Astrocyte of the hippocampus (primary cell): ENCODE data around the gene RARA.

Source experiments
- DNase-seq: peaks from one replicate; pipeline ENCODE4 v3.0.0; 2011; ENCODE audit warnings: low read depth, low spot score

RARA gene

DNA sequence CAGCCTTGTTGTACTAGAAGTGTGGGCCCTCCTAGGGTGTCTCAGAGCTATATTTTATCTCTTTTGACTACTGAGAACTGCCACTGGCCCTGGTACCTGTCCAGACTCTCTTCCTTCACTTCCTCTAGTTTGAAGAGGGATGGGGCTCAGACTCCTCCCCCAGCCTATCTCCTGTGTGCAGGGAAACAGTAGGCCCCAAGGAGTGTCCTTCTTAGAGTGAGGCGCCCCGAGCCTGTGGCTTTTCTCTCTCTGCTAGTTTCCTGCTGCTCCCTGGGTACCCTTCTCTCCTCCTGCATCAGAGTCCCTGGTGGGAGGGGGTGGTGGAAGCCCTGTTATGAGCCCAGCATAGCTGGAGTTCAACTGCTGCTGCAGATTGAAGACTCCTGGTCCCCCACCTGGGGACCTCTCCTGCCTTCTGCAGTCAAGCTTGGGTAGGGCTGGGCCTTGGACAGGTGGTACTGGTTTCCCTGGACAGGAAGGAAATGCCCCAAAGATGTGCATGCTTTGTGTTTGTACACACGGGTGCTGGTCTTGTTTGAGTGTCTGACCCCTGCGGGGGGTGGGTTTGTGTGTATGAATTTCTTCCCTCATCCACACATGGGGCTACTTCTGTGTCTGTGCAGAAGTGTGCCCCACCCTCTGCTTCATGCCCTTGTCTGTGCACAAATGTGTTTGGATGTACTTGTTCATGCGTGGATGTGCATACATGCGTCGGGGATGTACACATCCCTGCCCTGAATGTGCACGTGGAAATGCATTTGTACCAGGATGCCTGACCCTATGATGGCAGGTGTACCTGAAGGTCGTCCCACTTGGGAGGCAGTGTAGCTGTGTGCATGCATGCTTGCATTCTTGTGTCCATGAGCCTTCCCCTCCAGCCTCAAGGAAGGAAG lies 6.9 kb downstream of the RARA start:
- no peak for DNase-seq

DNA sequence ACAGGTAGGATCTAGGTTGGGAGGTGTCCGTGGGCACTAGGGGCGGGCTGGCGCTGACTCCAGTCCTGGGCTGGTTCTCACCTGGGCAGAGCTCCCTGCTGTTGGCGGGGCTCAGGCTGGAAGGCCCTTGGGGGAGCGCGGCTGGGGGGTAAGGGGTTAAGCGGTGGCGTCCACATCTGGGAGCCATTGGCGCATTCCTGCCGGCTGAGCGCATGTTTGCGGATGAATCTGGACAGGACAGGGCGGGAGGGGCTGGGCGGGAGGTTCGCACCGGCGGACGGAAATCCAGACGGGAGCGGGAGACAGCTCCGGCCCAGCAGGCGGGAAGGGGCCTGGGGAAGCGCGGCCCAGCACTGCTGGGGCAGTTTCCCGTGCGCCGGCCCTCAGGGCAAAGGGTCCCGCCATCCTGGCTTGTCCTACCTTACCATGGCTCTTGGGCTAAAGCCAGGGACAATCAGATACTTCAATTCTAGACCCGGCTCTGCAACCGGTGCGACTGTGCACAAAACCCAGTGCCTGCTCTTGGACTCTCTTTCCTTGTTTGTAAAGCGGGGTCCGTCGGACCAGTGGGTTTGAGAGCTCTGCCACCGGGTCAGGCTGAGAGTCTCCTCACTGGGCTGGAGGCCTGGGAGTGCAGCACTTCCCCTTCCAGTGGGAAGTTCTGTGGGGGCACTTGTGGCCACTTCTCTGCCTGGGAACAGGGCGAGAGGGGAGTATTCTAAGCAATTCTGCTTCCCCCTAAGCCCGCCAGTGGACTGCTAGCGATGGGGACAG lies 7.8 kb downstream of the RARA start:
- DNase-seq: peak; percentile 85

DNA sequence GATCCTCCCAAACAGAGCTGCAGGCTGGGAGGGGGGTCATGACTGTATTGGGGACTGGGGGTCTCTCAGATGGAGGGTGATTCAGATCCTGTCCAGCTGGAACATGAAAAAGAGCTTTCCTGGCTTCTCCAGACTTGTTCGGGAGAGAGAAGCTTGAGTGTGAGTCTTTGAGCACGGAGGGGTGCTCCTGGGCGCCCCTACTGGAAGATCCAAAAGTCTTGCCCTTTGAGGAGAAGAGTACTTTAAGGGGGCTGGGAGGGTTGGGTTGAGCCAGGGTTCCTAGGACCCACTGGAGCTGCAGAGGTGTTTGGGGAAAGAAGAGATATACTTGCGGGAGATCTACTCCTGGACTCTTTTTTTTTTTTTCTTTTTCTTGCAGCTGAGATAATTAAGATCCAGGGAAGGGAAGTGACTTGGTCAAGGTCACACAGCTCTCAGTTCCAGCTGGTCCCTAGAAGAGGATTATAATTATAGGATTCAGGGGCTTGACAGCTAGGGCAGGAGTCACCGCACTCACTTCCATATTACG lies 8.4 kb downstream of the RARA start:
- DNase-seq: peak; percentile 75

DNA sequence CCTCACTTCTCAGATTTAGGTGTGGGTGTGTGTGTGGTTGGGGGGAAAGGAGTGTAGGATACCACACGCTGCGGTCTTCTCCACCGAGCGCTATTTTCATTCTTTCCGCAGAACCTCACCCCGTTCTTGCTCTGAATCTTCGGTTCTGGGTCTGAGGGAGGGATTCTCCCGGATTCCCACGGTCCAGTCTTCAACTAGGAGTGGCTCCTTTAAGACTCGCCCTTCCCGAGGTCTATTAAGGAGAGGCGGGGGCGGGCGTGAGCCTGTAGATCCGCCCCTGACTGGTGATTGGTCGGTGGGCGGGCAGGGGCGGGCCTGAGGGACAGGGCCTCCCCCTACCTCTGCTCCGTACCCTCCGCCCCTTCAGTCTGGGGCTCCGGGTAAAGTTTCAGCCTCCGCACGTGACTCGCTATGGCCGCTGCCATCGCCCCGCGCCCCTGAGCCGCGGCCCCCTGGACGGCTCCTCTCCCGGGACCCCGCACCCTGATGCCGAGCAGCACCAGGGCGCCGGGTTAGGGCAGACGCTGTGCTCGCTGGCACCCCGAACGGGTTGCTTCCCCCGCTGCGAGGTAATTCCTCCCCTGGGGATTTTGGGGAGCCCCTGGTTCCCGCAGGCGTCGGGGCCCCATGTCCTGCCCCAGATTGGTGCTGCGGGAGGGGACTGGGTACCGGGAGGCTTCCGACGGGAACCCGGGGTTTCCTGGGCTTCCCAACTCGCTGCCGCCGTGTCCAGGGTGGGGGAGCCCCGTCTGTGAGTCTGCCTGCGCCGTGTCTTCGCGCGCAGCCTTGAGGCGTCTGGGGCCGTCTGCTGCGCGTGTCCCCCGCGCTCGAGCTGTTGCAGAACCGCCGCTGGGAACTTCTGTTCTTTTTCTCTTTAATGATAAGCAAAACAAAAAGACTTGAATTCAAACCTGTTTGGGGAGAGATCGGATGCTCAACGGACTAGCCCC lies 9.2 kb downstream of the RARA start:
- DNase-seq: peak; percentile 99

DNA sequence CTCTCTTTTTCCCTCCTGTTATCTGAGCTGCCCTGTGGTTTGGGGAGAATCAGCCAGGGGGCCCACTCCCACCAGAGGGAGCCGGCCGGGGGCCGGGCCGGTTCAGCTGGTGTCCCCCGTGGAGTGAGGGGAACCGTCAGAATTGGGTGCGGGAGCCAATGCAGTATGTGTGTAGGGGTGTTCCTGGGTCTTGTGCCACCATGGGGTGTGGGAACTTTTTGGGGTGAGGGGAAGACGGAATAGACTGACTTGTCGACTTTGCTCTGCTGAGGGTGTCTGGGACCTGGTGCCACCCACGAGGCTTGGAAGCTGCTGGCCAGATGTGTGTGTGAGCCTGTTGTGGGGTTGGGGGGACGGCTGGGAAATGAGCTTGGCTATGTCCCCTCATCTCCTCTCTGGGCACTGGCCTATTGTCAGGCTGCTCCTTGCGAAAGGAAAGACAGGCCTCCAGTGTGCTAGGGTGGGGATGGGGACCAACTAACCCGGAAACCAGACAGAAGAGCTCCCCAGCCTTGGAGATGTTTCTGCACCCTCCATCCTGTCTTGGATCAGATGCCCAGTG lies 9.9 kb downstream of the RARA start:
- no peak for DNase-seq

DNA sequence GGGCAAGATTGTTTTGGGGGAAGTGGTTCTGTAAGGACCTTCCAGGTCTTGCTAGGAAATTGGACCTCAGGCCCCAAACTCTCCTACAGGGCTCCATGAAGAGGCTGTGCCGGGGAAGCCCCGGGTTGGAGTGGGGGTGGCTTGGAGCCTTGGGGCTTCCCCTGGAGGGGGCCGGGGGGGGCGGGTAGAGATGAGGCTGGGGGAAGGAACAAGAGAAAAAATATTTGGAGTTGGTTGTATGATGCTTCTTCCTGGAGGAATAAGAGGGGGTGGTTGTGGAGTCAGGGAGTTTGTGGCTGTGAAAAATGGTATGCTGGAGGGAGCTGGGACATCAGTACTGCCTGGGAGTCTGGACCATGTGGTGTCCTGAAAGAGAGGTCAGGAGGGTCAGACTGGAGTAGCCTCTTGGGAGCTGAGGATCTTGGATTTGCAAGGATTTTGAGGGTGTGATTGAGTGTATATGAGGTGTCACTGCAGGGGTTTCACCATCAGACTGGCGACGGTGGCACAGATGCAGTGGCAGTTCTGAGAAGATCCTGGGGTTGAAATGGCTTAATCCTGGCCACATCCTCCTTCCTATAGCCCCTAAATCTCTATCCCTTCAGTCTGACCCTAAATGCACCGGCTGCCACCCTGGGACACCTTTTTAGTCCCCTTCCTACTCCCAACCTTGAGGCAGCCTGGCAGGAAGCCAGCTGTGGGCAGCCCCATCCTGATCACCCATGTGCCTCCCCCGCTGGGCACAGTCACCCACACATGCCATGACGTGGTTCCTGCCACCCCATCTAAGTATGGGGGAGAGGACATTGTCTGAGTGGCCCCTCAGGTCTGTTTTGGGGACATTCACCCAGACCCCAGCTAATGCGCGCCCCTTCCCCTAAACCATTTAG lies 10.9 kb downstream of the RARA start:
- no peak for DNase-seq

DNA sequence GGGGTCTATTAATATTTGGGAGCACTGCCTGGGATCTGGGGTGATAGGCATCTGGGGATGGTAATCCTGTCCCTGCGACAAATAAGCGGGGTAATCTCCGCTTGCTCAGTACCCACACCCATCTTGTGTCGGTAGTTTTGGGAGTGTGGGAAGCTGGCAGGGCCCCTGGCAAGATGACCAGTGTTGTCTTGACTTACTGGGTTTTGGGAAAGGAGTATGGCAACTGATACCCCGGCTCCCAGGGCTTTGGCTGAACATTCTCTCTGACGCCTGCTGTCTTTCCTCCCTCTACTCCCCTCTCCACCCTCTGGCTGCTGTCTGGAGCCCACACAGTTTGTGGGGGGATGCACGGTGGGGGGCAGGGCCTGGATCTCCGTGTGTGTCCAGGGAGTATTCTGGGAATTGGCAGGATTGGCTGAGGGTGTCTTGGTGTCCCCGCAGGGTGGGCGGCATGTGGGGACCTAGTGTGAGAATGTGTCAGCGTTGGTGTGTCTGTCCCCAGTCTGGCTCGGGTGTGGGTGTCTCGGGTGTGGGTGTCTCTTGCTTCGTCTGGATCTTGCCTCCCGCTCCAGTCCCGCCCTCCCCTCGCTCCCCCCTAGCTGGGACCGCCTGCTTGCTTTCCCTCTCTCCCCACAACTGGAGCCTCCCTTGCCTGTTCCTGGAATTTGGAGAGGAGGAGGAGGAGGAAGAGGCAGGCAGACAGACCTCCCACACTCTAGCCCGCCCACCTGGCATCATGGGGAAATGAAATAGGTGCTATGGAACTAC lies 12.0 kb downstream of the RARA start:
- peak; percentile 40 for DNase-seq

DNA sequence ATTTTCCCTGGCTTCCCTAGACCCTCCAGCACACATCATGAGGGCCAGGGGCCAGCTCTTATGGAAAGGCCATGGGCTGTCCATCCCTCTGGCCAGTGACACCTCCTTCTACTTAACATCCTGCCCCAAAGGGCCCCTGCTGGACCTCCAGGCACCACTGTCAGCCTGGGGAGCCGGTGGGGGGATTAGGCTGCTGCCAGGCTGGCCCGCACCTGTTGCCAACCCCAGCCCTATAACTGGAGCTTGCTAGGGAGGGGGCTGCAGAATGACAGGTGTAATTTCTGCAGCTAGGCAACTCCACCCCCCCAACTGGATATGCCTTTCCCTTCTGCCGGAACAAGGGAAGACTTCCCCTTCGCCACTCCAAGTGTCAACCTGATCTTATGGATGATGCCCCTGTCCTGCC lies 12.5 kb downstream of the RARA start:
- no peak for DNase-seq

DNA sequence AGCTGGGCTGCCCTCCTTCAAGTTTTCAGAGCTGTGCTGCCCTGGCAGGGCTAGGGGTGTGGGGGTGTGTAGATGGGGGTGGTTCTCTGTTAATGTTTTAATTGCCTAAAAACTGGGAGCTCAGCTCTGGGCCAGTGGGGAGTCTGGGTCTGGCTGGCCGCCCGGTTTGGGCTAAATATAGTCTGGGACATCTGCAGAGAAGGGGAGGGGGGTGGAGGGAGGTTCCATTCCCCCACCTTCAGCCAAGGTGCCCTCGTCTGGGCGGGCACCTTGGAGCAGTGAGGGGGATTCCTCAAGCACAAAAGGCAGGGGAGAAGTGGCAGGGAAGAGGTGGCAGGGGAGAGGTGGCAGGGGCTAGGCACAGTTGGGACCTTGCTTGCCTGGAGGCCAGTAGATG lies 13.0 kb downstream of the RARA start:
- DNase-seq: peak; percentile 25

DNA sequence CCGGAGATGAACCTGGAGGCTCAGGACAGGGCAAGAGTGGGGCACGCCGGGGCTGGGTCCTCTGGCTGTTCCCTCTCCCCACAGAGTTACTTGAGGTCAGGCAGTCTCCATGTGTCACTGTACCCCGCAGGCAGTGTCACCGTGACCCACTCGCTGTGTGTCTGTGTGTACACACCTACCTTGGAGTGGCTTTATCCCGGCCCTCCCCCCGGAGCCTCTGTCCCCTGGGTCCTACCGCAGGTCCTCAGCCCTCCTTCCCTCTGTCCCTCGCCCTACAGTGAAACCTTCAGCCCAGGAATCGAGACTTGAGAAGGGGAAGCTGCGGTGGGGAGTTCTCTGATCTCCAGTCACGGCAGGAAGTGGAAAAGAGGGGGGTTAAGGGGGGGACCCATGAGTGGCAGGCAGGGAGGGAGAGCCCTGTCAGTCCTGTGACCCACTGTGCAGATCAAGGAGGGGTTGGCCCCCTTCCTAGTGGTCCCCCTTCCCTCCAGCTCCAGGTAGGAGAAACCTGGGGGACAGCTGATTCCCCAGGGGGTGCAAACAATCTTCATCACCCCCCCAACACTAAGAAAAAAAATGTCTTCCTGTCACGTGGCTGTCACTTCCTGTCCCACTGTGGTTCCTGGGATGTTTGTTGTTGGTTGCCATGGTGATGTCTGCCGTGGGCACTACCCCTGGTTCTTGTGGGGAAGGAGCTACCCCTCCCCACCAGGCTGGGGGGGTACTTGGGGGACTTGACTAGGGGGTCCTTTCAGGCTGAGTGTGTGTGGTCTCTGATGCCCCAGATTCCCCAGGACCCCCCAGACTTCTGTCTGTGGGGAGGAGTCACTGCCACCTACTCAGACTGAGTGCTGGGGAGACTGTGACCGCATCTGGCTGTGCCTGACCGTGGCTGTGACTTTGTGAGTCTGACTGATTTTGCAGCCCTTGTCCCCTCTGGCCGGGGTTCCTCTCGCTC lies 13.7 kb downstream of the RARA start:
- peak; percentile 89 for DNase-seq

DNA sequence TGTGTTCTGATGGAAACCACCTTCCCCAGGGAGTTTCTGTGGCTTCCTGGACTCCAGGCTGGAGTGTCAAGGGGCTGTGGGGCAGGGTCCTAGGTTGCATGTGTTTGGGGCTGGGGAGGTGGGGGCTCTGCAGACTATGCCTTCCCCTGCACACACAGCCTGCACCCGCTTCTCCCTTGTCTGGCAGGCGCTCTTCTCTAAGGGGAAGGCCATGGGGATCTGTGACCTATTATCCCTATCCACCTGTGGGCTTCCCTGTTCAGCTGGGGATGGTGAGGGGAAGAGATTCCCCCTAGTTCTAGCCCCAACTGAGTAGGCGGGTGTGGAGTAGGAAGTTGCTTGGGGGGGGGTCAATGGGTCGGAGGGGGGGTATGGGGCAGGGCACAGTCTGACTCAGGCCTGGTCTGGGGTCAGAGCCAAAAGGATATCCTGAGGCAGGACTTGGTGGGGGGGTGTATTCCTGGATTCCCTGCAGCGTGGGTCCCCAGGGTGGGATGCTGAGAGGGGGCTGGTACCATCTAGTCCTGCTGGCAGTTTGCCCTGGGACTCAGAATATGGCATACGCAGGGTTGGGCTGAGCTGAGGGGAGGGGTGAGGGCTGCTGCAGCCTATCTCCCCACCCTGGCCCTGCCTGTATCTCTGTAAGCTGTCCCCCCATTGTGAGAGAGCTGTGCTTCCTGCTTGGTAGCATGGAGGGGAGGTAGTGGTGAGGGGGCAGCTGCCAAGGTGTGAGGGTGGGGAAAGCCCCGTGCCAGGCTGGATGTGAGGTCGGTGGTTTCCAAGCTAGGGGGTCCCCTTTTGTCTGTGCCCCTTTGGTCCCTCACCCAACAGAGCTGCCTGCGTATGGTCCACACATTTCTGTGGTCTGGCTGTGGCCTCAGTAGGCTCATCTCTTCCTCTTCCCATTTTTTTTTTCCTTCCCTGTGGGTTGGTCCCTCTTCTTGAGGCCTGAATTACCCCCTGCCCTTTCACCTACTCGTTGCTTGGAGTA lies 14.7 kb downstream of the RARA start:
- DNase-seq: peak; percentile 64

DNA sequence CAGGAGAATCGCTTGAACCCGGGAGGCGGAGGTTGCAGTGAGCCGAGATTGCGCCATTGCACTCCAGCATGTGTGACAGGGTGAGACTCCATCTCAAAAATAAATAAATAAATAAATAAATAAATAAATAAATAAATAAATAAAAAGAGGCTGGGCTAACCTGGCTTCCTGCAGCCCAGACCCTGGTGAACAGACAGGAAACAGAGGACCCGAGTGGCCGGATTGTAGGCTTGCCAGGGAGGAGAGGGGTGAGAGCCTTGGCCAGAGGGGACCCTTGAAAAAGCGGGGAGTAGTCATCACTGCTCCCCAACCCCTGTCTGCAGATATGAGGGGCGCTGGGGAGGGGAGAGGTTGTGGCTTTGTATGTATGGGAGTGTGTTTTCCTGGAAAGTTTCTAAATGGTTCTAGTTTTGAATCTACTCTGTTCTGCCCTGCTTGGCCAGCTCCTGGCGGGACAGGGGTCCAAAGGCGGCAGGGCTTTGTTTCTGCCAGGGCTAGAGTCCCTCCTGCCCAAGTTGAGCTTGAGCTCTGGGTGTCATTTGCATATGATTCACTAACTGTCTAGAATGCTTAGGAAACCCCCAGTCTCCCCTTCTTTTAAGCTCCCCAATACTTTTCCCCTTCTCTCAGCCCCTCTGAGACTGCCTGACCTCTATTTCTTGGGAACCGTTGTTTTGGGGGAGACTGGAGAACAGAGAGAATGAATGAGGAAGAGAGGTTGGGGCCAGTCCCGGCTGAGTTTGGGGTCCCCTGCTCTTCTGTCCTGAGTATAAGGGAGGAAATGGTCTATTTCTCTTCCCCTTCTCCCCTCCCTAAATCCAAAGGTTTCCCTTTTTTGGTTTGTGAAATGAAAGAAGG lies 16.4 kb downstream of the RARA start:
- no peak for DNase-seq

DNA sequence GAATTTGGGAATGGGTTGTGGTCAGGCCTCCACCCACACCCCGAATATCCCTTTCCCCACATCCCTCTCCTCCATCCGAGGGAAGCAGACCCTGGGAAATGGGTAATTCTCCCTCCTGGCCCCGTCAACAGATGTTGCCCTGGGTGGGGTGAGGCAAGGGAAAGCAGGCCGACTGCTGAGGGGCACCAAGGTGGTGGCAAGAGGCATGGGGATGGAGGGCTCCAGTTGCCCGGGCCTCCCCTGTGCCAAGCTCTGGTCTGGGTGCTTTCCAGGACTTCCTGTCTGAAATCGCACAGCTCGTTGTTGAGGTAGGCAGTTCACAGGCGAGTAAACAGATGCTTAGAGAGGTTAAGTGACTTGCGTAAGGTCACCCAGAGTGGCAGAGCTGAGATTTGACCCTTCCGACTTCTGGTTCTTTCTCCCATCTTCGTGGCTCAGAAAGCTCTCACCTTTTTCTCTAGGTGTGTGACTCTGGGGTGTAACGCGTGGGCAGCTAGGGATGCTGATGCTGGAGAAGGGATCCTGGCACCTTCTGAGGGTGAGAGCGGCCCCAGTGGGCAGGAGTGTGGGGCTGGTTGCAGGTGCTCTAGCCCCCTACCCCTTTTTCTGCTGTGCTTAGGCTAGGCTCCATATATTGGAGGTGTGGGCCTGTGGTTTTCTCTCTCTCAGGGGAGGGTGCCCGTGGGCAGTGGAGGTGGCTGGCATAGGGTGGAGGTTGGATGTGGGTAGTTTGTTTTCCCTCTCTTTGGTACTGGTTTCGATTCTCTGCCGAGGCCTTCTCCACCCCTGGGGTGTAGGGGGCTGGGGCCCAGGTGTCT lies 17.2 kb downstream of the RARA start:
- DNase-seq: peak; percentile 26

DNA sequence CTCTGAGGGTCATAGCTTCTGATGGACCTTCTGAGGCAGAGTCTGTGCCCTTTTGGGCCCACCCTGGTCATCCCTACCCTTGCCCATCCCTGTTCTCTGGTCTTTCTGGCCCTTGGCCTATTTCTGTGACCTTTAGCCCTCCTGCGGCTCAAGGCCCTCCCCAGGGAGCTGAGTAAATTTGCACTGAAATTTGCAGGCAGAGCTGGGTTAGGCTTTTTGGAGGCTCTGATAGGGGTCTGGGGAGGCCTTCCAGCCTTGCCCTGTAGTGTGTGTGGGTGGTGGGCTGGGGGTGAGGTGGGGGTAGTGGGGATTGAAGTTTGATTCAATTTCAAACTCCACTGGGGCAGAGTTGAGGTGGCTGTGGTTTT lies 17.8 kb downstream of the RARA start:
- no peak for DNase-seq

DNA sequence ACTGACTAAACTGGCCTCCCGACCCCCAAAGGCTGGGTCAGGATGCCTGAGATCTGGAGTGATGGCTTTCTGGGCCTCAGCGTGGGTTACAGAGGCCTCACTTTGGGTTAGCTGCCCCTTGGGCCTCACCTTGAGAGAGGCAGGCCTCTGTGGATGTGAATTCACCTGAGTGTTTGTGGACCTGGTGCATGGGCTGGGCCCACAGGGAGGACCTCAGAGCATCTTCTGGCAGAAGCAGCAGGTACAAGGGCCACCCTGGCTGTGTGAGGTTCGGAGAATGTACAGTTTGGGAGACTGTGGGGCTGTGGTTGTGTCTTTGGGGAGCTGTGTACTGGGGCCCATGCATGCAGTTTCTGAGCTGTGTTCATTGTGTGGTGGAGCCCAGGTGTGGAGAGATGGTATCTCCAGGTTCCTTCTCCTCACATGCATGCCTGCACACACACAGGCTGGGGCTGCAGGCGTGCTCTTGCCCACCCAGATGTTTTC lies 18.3 kb downstream of the RARA start:
- DNase-seq: no peak
